DOHH2 (cell line): Measurements from ENCODE around the gene KIF16B.

Experiments
- H3F3A ChIP-seq: fragments of 200-600 bp; sonication (generic), shearing (Covaris generic); 2 replicates; pipeline ENCODE4 v1.6.0; 2016; ENCODE audit warnings: antibody characterized with exemption, mild to moderate bottlenecking; ENCODE audit not compliant: control insufficient read depth, insufficient read depth
- H3K27ac ChIP-seq: fragments of 200-600 bp; sonication (generic); 2 replicates; pipeline ENCODE4 v1.5.1; 2014; ENCODE audit warnings: low read depth, mild to moderate bottlenecking, low read length, moderate library complexity
- H3K27me3 ChIP-seq: fragments of 200-600 bp; sonication (generic); 2 replicates; pipeline ENCODE4 v1.6.1; 2014; ENCODE audit warnings: mild to moderate bottlenecking, low read length, mixed read lengths; ENCODE audit not compliant: control insufficient read depth
- H3K36me3 ChIP-seq: fragments of 200-600 bp; sonication (generic); 2 replicates; pipeline ENCODE4 v1.6.1; 2014; ENCODE audit warnings: mild to moderate bottlenecking, low read length, moderate library complexity, mixed read lengths; ENCODE audit not compliant: control insufficient read depth
- H3K4me1 ChIP-seq: fragments of 200-600 bp; sonication (generic); 2 replicates; pipeline ENCODE4 v1.6.1; 2014; ENCODE audit warnings: mild to moderate bottlenecking, low read length, mixed read lengths; ENCODE audit not compliant: control insufficient read depth
- H3K4me2 ChIP-seq: fragments of 200-600 bp; sonication (generic); 2 replicates; pipeline ENCODE4 v1.6.0; 2014; ENCODE audit warnings: mild to moderate bottlenecking, low read length, moderate library complexity
- H3K4me3 ChIP-seq: fragments of 200-600 bp; sonication (generic); 2 replicates; pipeline ENCODE4 v1.5.1; 2014; ENCODE audit warnings: mild to moderate bottlenecking, low read length, mixed read lengths
- H3K79me2 ChIP-seq: fragments of 200-600 bp; sonication (generic); 2 replicates; pipeline ENCODE4 v1.6.1; 2014; ENCODE audit warnings: mild to moderate bottlenecking, low read length, mixed read lengths; ENCODE audit not compliant: control insufficient read depth
- H3K9me2 ChIP-seq: fragments of 200-600 bp; sonication (generic); replicated peaks from 2 replicates; pipeline ENCODE4 v1.6.1; 2014; ENCODE audit warnings: mild to moderate bottlenecking, low read length, mixed read lengths; ENCODE audit not compliant: control insufficient read depth
- H3K9me3 ChIP-seq: fragments of 200-600 bp; sonication (generic); 2 replicates; pipeline ENCODE4 v1.6.1; 2014; ENCODE audit warnings: antibody characterized with exemption, low read length, mixed read lengths; ENCODE audit not compliant: control insufficient read depth, insufficient read depth
- H4K20me1 ChIP-seq: fragments of 200-600 bp; sonication (generic); 2 replicates; pipeline ENCODE4 v1.6.0; 2014; ENCODE audit warnings: low read depth, mild to moderate bottlenecking, antibody characterized with exemption, low read length, moderate library complexity; ENCODE audit not compliant: control insufficient read depth, insufficient read depth
- EZH2phosphoT487 ChIP-seq: fragments of 200-600 bp; sonication (generic); IDR thresholded peaks from 2 replicates; pipeline ENCODE4 v1.6.1; 2017; ENCODE audit warnings: borderline replicate concordance, mild to moderate bottlenecking, antibody characterized with exemption, low read length, moderate library complexity, mixed read lengths
- TF ChIP-seq, protein P1 (sequence below): fragments of 200-600 bp; sonication (generic); IDR thresholded peaks from one replicate; pipeline ENCODE4 v1.5.1; 2014; ENCODE audit warnings: antibody characterized with exemption, mild to moderate bottlenecking, low read depth, low read length; ENCODE audit not compliant: poor library complexity, severe bottlenecking

Gene KIF16B

DNA sequence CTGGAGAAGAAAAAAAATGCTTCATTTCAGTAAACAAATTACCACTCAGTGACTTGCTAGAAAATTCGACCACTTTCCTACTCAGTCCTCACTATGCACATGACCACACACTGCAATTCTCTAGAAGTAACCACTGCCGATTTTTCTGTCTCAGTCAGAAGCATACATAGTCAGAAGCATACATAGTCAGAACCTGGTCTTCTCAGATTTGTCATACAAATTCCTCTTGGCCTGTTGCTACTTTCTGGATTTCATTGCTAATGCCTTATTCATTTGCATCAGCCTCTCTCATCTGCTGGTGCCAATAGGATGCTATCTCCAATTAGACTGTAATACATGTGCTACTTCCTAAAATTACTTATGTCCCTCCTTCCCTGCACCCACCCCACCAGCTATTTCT lies 10.2 kb upstream of the KIF16B start:
- H3K36me3 ChIP-seq, result no peaks in the 10 kb centered on the region
- no peaks in the 10 kb centered on the region for H3F3A ChIP-seq
- H3K79me2 ChIP-seq, result no peaks in the 10 kb centered on the region
- H3K9me2 ChIP-seq, result no peaks in the 10 kb centered on the region
- H3K4me1 ChIP-seq, result no peaks in the 10 kb centered on the region
- H4K20me1 ChIP-seq, result no peaks in the 10 kb centered on the region
- H3K4me2 ChIP-seq, result no peak overlapping the region
- peaks cover 7% of the 10 kb centered on the region; the same call in 1 of the 2 replicates for H3K27me3 ChIP-seq
- H3K9me3 ChIP-seq, result no peaks in the 10 kb centered on the region
- no peak for TF ChIP-seq EZH2phosphoT487
- TF ChIP-seq, protein P1, sequence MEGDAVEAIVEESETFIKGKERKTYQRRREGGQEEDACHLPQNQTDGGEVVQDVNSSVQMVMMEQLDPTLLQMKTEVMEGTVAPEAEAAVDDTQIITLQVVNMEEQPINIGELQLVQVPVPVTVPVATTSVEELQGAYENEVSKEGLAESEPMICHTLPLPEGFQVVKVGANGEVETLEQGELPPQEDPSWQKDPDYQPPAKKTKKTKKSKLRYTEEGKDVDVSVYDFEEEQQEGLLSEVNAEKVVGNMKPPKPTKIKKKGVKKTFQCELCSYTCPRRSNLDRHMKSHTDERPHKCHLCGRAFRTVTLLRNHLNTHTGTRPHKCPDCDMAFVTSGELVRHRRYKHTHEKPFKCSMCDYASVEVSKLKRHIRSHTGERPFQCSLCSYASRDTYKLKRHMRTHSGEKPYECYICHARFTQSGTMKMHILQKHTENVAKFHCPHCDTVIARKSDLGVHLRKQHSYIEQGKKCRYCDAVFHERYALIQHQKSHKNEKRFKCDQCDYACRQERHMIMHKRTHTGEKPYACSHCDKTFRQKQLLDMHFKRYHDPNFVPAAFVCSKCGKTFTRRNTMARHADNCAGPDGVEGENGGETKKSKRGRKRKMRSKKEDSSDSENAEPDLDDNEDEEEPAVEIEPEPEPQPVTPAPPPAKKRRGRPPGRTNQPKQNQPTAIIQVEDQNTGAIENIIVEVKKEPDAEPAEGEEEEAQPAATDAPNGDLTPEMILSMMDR, result no peak
- H3K27ac ChIP-seq, result no peak overlapping the region
- no peak overlapping the region for H3K4me3 ChIP-seq

DNA sequence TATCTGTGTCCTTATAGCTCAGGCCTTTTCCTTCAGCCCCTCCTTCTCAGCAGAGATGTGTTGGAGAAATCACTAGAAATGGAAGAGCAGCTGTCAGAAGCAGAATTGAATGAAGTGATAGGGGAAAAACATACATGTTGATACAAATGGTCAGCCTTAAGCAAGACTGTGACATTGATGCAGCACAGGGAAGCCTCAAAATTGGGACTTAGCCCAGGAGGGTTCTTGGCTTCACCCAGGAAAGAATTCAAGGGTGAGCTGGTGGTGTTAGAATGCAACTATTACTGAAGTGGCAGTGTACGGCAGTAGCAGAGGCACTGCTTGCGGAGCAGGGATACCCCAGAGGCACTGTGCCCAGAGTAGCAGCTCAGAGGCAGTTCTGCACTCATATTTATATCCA lies 8.0 kb upstream of the KIF16B start:
- Histone ChIP-seq H3K4me2 (no peak overlapping the region), H3K27me3 (peaks cover 5% of the 10 kb centered on the region; the same call in 1 of the 2 replicates), H3K27ac (no peak overlapping the region), H3K79me2 (no peaks in the 10 kb centered on the region), H3K4me3 (no peak overlapping the region), H3K9me2 (no peaks in the 10 kb centered on the region), H4K20me1 (no peaks in the 10 kb centered on the region), H3K36me3 (no peaks in the 10 kb centered on the region), H3F3A (no peaks in the 10 kb centered on the region), H3K9me3 (no peaks in the 10 kb centered on the region), H3K4me1 (no peaks in the 10 kb centered on the region)
- TF ChIP-seq EZH2phosphoT487, result no peak
- TF ChIP-seq, protein P1, result no peak

DNA sequence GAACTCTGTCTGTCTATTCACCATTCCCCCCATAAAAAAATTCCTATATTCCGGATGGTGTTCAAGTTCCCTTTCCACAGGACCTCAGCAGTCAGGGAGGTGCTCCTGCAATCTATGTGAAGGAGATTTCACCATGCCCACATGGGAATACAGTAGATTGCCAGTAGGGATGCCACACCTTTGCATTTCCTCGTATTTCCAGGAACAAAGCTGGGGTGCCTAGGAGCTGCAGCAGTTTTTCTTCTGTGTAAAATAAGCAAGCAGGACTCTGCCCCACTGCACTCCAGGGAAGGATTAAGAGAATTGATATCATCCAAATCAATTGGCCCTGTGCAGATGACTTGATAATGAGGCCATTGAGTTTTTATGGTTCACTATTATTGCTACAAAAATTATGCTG lies 7.4 kb upstream of the KIF16B start:
- Histone ChIP-seq H3K4me2 (no peak overlapping the region), H3K27ac (no peak overlapping the region), H3K4me3 (no peak overlapping the region), H3K79me2 (no peaks in the 10 kb centered on the region), H3F3A (no peaks in the 10 kb centered on the region), H3K9me2 (no peaks in the 10 kb centered on the region), H3K9me3 (no peaks in the 10 kb centered on the region), H3K4me1 (peaks cover 6% of the 10 kb centered on the region), H3K27me3 (peaks cover 5% of the 10 kb centered on the region; the same call in 1 of the 2 replicates), H4K20me1 (no peaks in the 10 kb centered on the region), H3K36me3 (no peaks in the 10 kb centered on the region)
- TF ChIP-seq EZH2phosphoT487, result no peak
- TF ChIP-seq, protein P1, result no peak

DNA sequence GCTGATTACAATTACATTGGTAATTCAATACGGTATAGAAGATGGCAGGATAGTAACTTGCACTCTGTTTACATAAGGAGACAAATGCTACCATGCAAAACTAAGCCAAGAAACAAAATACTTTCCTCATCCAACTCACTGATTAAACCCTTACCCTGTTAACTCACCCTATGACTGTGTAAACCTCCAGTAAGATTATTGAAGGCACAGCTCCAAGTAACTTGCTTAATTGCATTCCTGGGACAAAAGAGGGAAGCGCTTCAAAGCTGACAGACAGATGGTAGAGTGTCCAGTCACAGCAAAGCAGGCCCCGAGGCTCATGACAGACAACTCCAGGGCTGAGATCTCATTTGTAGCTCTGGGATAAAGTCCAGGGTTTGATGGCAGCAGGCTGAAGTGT lies 6.9 kb upstream of the KIF16B start:
- TF ChIP-seq, protein P1, result no peak
- TF ChIP-seq EZH2phosphoT487, result no peak
- Histone ChIP-seq H3K27ac (no peak overlapping the region), H3K4me3 (no peak overlapping the region), H3F3A (no peaks in the 10 kb centered on the region), H3K9me3 (no peaks in the 10 kb centered on the region), H4K20me1 (no peaks in the 10 kb centered on the region), H3K27me3 (peaks cover 5% of the 10 kb centered on the region; the same call in 1 of the 2 replicates), H3K9me2 (no peaks in the 10 kb centered on the region), H3K79me2 (no peaks in the 10 kb centered on the region), H3K36me3 (no peaks in the 10 kb centered on the region), H3K4me2 (no peak overlapping the region), H3K4me1 (peaks cover 11% of the 10 kb centered on the region)
